Prostate gland (tissue), 2 donors: ENCODE results near the gene STK17A. TPM values are rescaled to one million over a fixed set of nuclear protein-coding genes. Genes with fewer than 3 reads are reported as not detected.
"Not testable (repeated sequence)": the region's sequence is repeated elsewhere in the genome, so short reads cannot be mapped to it uniquely, and the experiment has no call there.

ENCODE experiments used
- DNase-seq: peaks from one replicate; pipeline ENCODE4 v3.0.0-alpha.2; 2019; ENCODE audit warnings: low spot score
- H3K27ac ChIP-seq, 2 donors: fragments of 200-600 bp; sonication (generic); 2 replicates each; pipeline ENCODE4 v1.5.1; 2017 to 2019
- H3K27me3 ChIP-seq: fragments of 200-600 bp; sonication (generic); replicated peaks from 2 replicates; pipeline ENCODE4 v1.5.1; 2019; ENCODE audit not compliant: insufficient read depth
- H3K36me3 ChIP-seq, 2 donors: fragments of 200-600 bp; sonication (generic); 1 replicate in 1 of 2; 2 replicates in 1 of 2; pipeline versions ENCODE4 v1.5.1 to v1.8.1; 2017 to 2019
- H3K4me1 ChIP-seq: fragments of 200-600 bp; sonication (generic); replicated peaks from 2 replicates; pipeline ENCODE4 v1.5.1; 2019
- H3K4me3 ChIP-seq, 2 donors: fragments of 200-600 bp; sonication (generic); 2 replicates each; pipeline ENCODE4 v1.5.1; 2017 to 2019
- H3K9me3 ChIP-seq: fragments of 200-600 bp; sonication (generic); 2 replicates; pipeline ENCODE4 v1.5.1; 2017
- CTCF ChIP-seq, 4 experiments: fragments of 200-600 bp in 2 of 4; fragments of 450-650 bp in 2 of 4; sonication (generic) in 2 of 4; IDR thresholded peaks; 1 replicate in 3 of 4; 2 replicates in 1 of 4; pipeline ENCODE4 v1.5.1; 2016 to 2019; ENCODE audit warnings: antibody characterized with exemption in 4 of 4, mild to moderate bottlenecking in 2 of 4, moderate library complexity in 2 of 4
- POLR2A ChIP-seq: fragments of 450-650 bp; IDR thresholded peaks from one replicate; pipeline ENCODE4 v1.6.1; 2016; ENCODE audit warnings: antibody characterized with exemption, mild to moderate bottlenecking
- POLR2AphosphoS5 ChIP-seq: sonication (generic); formaldehyde crosslinking; IDR thresholded peaks from one replicate; pipeline ENCODE4 v1.6.1; 2017; ENCODE audit warnings: antibody characterized with exemption
- WGBS: methylation state at CpG from one replicate; pipeline ENCODE4 v1.1.5; 2018; 5-methylcytosine and 5-hydroxymethylcytosine counted together
- intact Hi-C: fragments of 100-400 bp; cut with DNase I; formaldehyde crosslinking; loops from one replicate; pipeline ENCODE4 v1.14.2; 2022
- total RNA-seq, 2 donors: library from RNA; depleted of rRNA; stranded (reverse); fragments of >200 nt; gene quantifications; one replicate each; pipeline ENCODE4 v1.1.0, GENCODE V29; 2016

Gene STK17A
- total RNA-seq, 2 donors from 2014 or later: 6.8 to 8.2 TPM

- Histone ChIP-seq H3K27ac (no peak overlapping the region), H3K9me3 (no peaks in the 10 kb centered on the region), H3K36me3 (no peaks in the 10 kb centered on the region), H3K4me1 (no peaks in the 10 kb centered on the region), H3K4me3 (no peak overlapping the region), H3K27me3 (no peaks in the 10 kb centered on the region)
- TF ChIP-seq CTCF (IDR thresholded peaks at IDR 0.05) (no peak), POLR2A (no peak), POLR2AphosphoS5 (no peak)
- intact Hi-C loops: no loop called here
- no peak for DNase-seq
Observed at GRCh38 chr7:43625453-43625852, 42.5 kb downstream of the STK17A start.

GRCh38 chr7:43625980-43626379 is 43.1 kb downstream of the STK17A start:
- H3K27me3 ChIP-seq: no peaks in the 10 kb centered on the region
- H3K36me3 ChIP-seq: no peaks in the 10 kb centered on the region
- 66% methylated on average over 4 of the region's 4 CpGs for WGBS
- no peak for DNase-seq
- H3K9me3 ChIP-seq: no peaks in the 10 kb centered on the region
- H3K4me1 ChIP-seq: no peaks in the 10 kb centered on the region
- TF ChIP-seq POLR2AphosphoS5 (no peak), CTCF (IDR thresholded peaks at IDR 0.05) (no peak), POLR2A (no peak)
- no peak overlapping the region for H3K27ac ChIP-seq
- no peak overlapping the region for H3K4me3 ChIP-seq
- intact Hi-C loops: no loop called here

GRCh38 chr7:43626695-43627094 is 43.8 kb downstream of the STK17A start:
- intact Hi-C loops: no loop called here
- no peaks in the 10 kb centered on the region for H3K4me1 ChIP-seq
- TF ChIP-seq POLR2AphosphoS5 (no peak), POLR2A (no peak), CTCF (IDR thresholded peaks at IDR 0.05) (no peak)
- no peak overlapping the region for H3K27ac ChIP-seq
- no peaks in the 10 kb centered on the region for H3K27me3 ChIP-seq
- 85% methylated on average over 2 of the region's 2 CpGs for WGBS
- DNase-seq: no peak
- no peaks in the 10 kb centered on the region for H3K9me3 ChIP-seq
- no peaks in the 10 kb centered on the region for H3K36me3 ChIP-seq
- H3K4me3 ChIP-seq: no peak overlapping the region

GRCh38 chr7:43627798-43628197 is 44.9 kb downstream of the STK17A start:
- H3K27me3 ChIP-seq, intact Hi-C loops, H3K4me1 ChIP-seq, H3K27ac ChIP-seq, H3K4me3 ChIP-seq, H3K36me3 ChIP-seq, DNase-seq, H3K9me3 ChIP-seq: not testable (repeated sequence)
- 98% methylated on average over 3 of the region's 3 CpGs for WGBS

GRCh38 chr7:43628431-43628830 is 45.5 kb downstream of the STK17A start:
- WGBS: 92% methylated on average over 2 of the region's 2 CpGs
- H3K27me3 ChIP-seq: no peaks in the 10 kb centered on the region
- H3K36me3 ChIP-seq: no peaks in the 10 kb centered on the region
- no peak overlapping the region for H3K27ac ChIP-seq
- no peak for DNase-seq
- no peaks in the 10 kb centered on the region for H3K9me3 ChIP-seq
- H3K4me1 ChIP-seq: no peaks in the 10 kb centered on the region
- intact Hi-C loops: no loop called here
- TF ChIP-seq CTCF (IDR thresholded peaks at IDR 0.05) (no peak), POLR2A (no peak), POLR2AphosphoS5 (no peak)
- no peak overlapping the region for H3K4me3 ChIP-seq
